Stimulated activated CD4-positive, alpha-beta T cell treated with anti-CD3 and anti-CD28 coated beads, Interleukin-12 subunit alpha, Interleukin-12 subunit beta, amount 100 ng/mL, for 4 hours (primary cell): ENCODE results near the gene KRT74.

Experiments used
- DNase-seq: peaks from one replicate; pipeline ENCODE4 v3.0.0-alpha.2; 2020

Gene KRT74

GRCh38 chr12:52533686-52534470, 39.8 kb downstream of the KRT74 start:
- DNase-seq: no peak

GRCh38 chr12:52532636-52533035, 41.0 kb downstream of the KRT74 start:
- no peak for DNase-seq

DNA sequence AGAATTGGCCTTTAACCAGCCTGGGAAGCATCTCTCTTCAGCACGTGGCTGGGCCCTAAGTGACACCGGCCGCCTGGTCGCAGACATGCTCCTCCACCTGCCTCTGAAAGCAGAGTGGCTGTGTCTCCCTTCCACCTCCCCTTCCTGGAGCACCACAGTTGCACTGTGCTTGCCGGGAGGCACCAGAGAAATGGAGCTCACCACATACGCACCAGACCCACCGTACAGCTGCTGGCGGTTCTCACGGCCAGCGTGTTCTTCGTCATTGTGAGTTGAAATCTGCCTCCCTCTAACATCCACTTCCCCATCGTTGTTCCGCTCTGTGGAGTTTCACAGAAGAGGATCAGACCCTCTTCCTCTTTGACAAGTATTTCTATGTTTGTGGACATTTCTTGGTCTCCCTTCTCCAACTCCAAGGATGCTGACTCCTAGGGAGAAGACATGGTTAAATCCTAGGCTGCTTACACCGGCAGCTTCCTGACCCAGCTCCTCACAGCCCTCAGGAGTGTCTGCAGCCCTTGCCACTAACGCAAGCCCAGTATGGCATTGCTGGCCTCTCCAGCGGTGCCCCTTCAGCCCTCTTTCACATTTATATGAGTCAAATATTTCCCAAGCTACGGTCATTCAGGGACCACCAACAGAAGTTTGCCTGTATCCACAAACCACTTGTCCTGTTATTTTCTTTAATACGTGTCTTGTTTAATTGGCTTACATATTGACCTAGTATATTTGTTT, 41.9 kb downstream of the KRT74 start:
- DNase-seq: no peak

DNA sequence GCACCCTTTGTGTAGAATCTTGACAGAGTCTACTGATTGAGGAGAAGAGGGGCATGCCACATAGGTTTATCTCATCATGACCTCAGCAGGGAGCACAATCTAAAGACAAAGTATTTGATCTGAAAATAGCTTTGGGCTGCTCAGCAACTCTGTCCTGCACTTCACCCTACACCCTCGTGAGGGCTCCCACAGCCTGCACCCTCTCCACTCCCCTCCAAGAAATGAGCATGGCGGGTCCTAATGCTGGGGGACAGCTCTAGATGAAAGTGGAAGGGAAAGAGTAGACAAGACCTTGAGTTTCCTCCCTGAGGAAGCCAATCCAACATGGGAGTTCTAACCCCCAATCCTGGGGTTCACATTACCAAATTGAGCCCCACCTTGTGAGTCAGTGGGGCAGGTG, 42.7 kb downstream of the KRT74 start:
- no peak for DNase-seq

DNA sequence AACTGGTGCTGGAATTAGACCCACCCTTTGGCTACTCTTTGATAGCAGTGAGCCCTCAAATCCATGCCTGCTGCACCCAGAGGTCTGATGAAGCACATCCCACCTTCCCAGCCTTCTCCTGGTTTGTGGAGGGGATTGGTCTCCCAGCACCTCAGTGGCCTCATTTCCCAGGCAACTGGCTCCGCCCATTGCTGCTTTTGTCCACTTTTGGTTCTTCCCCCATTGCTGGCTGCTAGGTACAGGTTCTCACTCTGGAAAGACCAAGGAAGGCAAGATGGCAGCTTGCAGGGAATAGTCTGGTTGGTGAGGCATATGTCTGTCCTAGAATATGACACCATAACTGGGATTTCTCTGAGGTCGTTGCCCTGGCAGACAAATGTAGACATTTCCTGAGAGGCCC, 43.3 kb downstream of the KRT74 start:
- DNase-seq: no peak

- no peak for DNase-seq
Observed at GRCh38 chr12:52529846-52530245, 43.8 kb downstream of the KRT74 start.

DNA sequence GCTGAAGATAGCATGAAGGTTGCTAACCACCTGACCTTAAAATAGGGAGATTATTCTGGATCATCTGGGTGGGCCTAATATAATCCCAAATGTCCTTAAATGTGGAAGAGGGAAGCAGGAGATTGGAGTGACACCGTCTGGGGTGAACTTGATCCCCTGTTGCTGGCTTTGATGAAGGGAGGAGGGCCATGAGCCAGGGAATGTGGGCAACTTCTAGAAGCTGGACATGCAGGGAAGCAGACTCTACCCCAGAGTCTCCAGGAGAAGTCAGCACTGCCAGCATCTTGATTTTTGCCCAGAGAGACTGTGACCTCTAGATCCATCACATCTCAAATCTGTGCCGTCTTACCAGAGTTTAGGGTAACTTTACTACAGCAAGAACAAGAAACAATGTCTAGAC, 44.2 kb downstream of the KRT74 start:
- no peak for DNase-seq

- DNase-seq: no peak
Observed at GRCh38 chr12:52528641-52529143, 45.0 kb downstream of the KRT74 start.

DNA sequence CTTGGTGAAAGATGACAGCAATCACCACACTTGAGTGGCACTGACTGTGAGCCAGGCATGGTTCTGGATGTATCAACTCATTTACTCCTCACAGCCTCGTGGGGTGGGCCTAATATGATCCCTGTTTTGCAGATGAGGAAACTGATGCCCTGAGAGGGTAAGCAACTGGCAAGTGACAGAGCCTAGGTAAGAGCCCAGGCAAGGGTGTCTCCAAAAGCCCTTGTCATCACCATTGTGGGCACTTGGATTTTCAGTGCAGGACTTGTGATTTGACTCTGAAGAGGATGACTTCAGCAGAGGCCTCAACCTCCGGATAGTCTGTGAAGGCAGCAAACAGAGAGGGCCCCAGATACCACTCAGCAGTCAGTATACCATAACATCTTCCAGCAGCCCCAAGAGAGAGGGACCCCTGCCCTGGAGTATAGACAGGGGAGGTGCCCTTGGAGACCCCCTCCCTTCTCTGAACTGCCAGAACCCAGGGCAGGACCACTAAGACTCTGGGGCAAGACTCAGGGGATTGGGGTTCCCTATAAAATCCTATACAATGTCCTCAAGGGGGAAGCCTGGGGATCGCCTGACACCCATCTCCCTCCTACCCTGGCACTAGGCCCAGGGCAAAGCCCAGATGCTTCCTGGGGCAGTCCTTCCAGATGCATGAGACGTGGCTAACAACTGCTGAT, 46.4 kb downstream of the KRT74 start:
- DNase-seq: no peak

DNA sequence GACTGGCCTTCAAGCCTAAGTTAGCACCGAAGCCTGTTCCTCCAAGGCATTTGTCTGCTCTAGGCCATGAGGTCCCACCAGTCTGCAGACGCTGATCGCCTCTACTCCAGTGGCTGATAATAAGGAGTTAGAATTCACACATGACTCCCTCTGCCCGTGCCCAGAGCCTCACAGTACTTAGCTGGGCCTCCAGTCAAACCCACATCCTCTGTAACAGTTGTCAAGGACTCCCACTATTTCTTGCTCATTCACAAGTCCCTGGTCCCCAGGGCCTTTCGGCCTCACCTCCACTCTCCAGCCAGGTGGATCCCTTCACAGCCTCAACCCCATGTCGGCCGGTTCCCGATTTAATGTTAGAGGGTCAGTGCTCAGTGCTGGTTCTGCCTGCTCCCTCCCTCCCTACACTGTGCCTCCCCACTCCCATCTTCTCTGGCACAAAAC, 47.1 kb downstream of the KRT74 start:
- no peak for DNase-seq

- DNase-seq: no peak
Observed at GRCh38 chr12:52525661-52526499, 47.8 kb downstream of the KRT74 start.

GRCh38 chr12:52524898-52525591, 48.6 kb downstream of the KRT74 start:
- no peak for DNase-seq

- DNase-seq: no peak
Observed at GRCh38 chr12:52524241-52524897, 49.3 kb downstream of the KRT74 start.

GRCh38 chr12:52523824-52524223, 49.8 kb downstream of the KRT74 start:
- no peak for DNase-seq

DNA sequence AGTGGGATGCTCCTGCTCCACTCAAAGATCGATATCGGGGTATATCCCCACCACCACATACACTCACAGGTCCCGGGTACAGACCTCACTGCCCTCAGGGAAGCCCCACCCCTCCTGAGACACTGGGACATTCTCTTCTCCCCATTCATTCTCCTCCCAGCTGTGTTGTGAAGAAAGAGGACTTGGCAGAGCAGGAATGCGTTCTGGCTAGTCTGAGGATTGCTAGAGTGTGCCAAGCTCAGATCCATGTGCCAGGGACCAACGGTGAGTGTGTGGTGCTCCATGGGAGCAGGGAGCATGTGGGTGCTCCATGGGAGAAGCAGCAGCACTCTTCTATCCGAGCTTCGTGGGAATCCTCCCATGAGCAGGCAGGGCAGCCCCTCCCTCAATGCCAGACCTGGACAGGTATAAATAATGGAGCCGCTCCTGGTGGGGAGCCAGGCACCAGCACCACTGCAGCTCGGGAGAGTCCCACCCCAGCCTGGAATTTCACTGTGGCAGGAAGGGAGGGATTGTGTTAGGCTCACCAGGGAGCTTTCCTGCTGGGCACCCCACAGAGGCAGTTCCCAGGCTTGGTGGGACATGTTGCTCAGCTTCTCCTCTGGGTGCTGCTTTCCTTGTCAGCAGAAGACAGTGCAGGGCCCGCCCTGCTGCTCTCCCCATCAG, 51.2 kb downstream of the KRT74 start:
- no peak for DNase-seq

DNA sequence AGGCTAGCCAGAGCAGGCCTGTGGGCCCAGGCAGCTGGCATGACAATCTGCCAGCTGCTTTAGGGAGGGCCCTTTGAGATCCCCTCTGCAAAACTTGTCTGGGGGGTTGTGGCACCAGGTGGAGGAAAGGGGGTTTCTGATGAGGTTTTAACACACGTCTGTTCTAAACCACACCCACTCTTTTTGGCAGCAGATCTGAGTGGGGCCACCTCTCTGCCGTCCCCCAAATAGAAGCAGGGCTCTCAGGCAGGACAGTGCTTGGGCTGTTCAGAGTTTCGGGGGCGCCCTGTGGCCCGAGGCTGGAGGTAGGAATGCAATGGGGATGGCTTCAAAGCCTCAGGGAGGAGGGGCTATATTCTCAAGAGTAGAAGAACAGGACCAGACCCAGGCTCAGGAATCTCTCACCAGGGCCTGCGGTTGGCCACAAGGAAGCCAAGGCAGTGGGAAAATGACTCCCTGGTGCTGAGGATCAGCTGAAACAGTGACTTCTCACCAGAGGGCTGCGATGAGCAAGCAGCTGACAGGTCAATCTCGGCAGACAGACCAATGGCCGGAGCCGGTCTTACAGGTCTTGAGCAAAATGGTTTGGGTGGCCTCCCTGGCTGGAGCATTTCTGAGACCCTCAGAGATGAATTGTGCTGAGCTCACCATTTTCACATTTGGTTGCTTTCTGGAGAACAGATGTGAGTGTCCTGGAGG, 51.9 kb downstream of the KRT74 start:
- DNase-seq: no peak

- DNase-seq: no peak
Observed at GRCh38 chr12:52521175-52521567, 52.5 kb downstream of the KRT74 start.

DNA sequence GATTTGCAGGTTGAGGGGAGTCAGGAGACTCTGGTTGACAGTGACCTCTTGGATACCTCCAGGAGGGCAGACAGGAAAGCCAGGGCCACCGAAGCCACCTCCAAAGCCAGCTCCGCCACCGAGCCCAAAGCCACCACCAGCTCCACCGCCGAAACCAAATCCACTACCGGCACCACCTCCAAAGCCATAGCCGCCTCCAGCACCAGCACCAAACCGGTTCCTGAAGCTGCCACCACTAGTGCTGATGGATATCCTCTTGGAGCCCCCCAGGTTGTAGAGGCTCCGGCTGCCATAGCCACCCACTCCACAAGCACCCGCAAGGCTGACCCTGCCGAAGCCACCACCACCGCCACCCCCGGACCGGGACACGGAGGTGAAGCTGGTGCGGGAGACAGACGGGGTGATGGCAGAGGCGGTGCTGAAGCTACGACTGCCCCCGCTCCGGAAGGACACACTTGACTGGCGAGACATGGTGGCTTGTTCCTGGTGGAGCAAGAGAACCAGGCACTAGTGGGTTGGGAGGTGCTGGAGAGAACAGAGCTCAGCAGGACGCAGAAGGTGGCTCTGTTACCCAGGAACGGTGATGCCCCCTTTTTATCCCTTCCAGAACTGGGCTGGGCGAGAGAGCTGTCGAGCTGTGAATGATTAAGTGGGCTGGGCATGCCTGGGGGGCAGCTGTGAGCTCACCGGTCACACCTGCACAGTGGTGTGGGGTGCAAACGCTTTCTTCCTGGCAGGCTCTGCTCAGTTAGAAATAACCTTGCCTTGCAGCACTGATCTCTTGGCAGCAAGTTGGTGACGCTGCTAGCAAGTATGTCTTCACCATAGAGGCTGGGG, 53.6 kb downstream of the KRT74 start, which contains the start of gene KRT5:
TSS of gene KRT5 (minus strand) at position 569 of the 837 bp plus-strand sequence. CDS start at position 471, 98 bp downstream.
- no peak for DNase-seq

DNA sequence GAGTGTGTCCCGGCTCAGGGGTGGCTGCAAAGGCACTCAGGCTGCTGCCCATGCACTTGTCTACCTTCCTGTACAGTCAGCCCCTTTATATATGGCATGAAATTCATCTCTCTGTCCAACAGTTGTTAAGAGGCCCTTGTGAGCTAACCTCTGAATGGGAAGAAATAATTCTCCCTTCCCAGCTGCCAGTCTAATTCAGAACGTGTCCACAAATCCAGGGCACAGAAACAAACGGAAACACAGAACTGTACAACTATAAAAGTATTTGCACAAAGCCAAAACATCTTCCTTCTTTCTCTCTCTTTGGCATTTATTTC, 54.3 kb downstream of the KRT74 start:
- no peak for DNase-seq
